Endodermal cell (in vitro differentiated cells): Measurements from ENCODE around the gene FMC1. TPM values are rescaled to one million over a fixed set of nuclear protein-coding genes. Genes with fewer than 3 reads are reported as not detected.
A peak's percentile ranks its signal among the peaks of the same experiment; 100 is the strongest.

Experiments used
- DNase-seq: peaks from one replicate; pipeline ENCODE4 v3.0.0-alpha.2; 2017
- H3K27ac ChIP-seq: 2 replicates; pipeline ENCODE4 v1.5.1; 2013; ENCODE audit warnings: mild to moderate bottlenecking, low read depth, low read length, moderate library complexity
- H3K27me3 ChIP-seq: 2 replicates; pipeline ENCODE4 v1.6.1; 2013; ENCODE audit warnings: mild to moderate bottlenecking, low read length, moderate library complexity; ENCODE audit not compliant: insufficient read depth, control insufficient read depth, poor library complexity, severe bottlenecking
- H3K36me3 ChIP-seq: 2 replicates; pipeline ENCODE4 v1.7.0; 2013; ENCODE audit warnings: mild to moderate bottlenecking, low read length, moderate library complexity; ENCODE audit not compliant: control insufficient read depth, insufficient read depth
- H3K4me1 ChIP-seq: one replicate; pipeline ENCODE4 v1.7.0; 2013; ENCODE audit warnings: low read length; ENCODE audit not compliant: control insufficient read depth, insufficient read depth
- H3K4me3 ChIP-seq: 2 replicates; pipeline ENCODE4 v1.5.1; 2013; ENCODE audit warnings: mild to moderate bottlenecking, low read length, moderate library complexity
- H3K9ac ChIP-seq: 2 replicates; pipeline ENCODE4 v1.6.1; 2013; ENCODE audit warnings: mild to moderate bottlenecking, low read length, moderate library complexity; ENCODE audit not compliant: poor library complexity, severe bottlenecking; ENCODE audit errors: extremely low read depth
- H3K9me3 ChIP-seq: 2 replicates; pipeline ENCODE4 v1.6.1; 2013; ENCODE audit warnings: mild to moderate bottlenecking, low read length, moderate library complexity; ENCODE audit not compliant: control insufficient read depth
- H3K27ac Mint-ChIP-seq: 2 replicates; pipeline ENCODE4 v1.8.0; 2020; ENCODE audit warnings: mixed read lengths
- H3K27me3 Mint-ChIP-seq: 2 replicates; pipeline ENCODE4 v1.8.0; 2021; ENCODE audit warnings: mild to moderate bottlenecking, mixed read lengths; ENCODE audit not compliant: insufficient read depth
- H3K36me3 Mint-ChIP-seq: 2 replicates; pipeline ENCODE4 v1.8.0; 2020; ENCODE audit warnings: low read depth, mixed read lengths
- H3K4me1 Mint-ChIP-seq: 2 replicates; pipeline ENCODE4 v1.8.0; 2020; ENCODE audit warnings: mixed read lengths
- H3K4me3 Mint-ChIP-seq: 2 replicates; pipeline ENCODE4 v1.8.0; 2020; ENCODE audit warnings: mild to moderate bottlenecking, moderate library complexity, mixed read lengths
- H3K9me3 Mint-ChIP-seq: 2 replicates; pipeline ENCODE4 v1.8.0; 2020; ENCODE audit warnings: mild to moderate bottlenecking, mixed read lengths
- WGBS, 2 experiments: methylation state at CpG; one replicate each; pipeline versions ENCODE4 v1.1.5 to v1.1.7; 2013; ENCODE audit warnings: missing lambda C conversion rate in 2 of 2, mixed read lengths in 1 of 2; ENCODE audit not compliant: insufficient coverage in 1 of 2, insufficient read length in 1 of 2; 5-methylcytosine and 5-hydroxymethylcytosine counted together
- long read RNA-seq, 4 experiments: library from polyadenylated mRNA in 2 of 4; library from RNA in 1 of 4; library from capped mRNA in 1 of 4; stranded (forward) in 3 of 4; unstranded in 1 of 4; transcript quantifications; one replicate each; pipeline ENCODE4 v2.0.0, GENCODE V29; 2020 to 2021; ENCODE audit warnings: inconsistent platforms in 1 of 4
- polyA plus RNA-seq, 2 experiments: library from polyadenylated mRNA; stranded (reverse); fragments of 50-300 nt; gene quantifications; one replicate each; pipeline ENCODE4 v1.2.3, GENCODE V29; 2013
- total RNA-seq, 2 donors: library from RNA; stranded (reverse); fragmentation: NEBNext Ultra II Directional in 1 of 2; extraction: Animal tissue kit (Norgen Biotek cat#: 25700) in 1 of 2; gene quantifications; 2 replicates in 1 of 2; 3 replicates in 1 of 2; pipeline ENCODE4 v1.2.1, GENCODE V29; 2021
- TF ChIP-seq, protein P1 (sequence below): fragments of 200-600 bp; sonication (generic); conservative IDR thresholded peaks from 2 replicates; pipeline ENCODE4 v1.5.0; 2021; ENCODE audit warnings: antibody characterized with exemption, mild to moderate bottlenecking

FMC1 gene
- total RNA-seq = 10 to 100 TPM; 10.8 to 17.1 TPM
- polyA plus RNA-seq (2013, experiment 1 of 2) = 40.8 TPM
- 40.9 TPM for polyA plus RNA-seq (2013, experiment 2 of 2)
- long read RNA-seq, experiment 1, transcript FMC1-201 (2 exons, 1,210 nt) = major isoform, 7 of 8 reads
- long read RNA-seq, experiment 1, partial matches to known transcripts = 1 of 8 reads
- long read RNA-seq, experiment 1, other reads (novel, unspliced or antisense) = 0 of 8 reads
- long read RNA-seq, experiment 2, transcript FMC1-201 (2 exons, 1,210 nt) = major isoform, 5 of 5 reads
- long read RNA-seq, experiment 2, partial matches to known transcripts = 0 of 5 reads
- long read RNA-seq, experiment 2, other reads (novel, unspliced or antisense) = 0 of 5 reads
- long read RNA-seq, experiment 3, transcript FMC1-201 (2 exons, 1,210 nt) = major isoform, 8 of 9 reads
- long read RNA-seq, experiment 3, partial matches to known transcripts = 0 of 9 reads
- long read RNA-seq, experiment 3, other reads (novel, unspliced or antisense) = 0 of 9 reads
- long read RNA-seq, experiment 4, partial matches to known transcripts = 0 of 1 reads
- long read RNA-seq, experiment 4, other reads (novel, unspliced or antisense) = 0 of 1 reads

GRCh38 chr7:139341058-139341775 lies at the start of gene FMC1:
FMC1 (plus strand) TSS chr7:139341337; CDS start chr7:139341385, 48 bp downstream.
- 0% methylated on average over 24 to 54 of the region's 54 CpGs for WGBS, 2 experiments
- TF ChIP-seq, protein P1, sequence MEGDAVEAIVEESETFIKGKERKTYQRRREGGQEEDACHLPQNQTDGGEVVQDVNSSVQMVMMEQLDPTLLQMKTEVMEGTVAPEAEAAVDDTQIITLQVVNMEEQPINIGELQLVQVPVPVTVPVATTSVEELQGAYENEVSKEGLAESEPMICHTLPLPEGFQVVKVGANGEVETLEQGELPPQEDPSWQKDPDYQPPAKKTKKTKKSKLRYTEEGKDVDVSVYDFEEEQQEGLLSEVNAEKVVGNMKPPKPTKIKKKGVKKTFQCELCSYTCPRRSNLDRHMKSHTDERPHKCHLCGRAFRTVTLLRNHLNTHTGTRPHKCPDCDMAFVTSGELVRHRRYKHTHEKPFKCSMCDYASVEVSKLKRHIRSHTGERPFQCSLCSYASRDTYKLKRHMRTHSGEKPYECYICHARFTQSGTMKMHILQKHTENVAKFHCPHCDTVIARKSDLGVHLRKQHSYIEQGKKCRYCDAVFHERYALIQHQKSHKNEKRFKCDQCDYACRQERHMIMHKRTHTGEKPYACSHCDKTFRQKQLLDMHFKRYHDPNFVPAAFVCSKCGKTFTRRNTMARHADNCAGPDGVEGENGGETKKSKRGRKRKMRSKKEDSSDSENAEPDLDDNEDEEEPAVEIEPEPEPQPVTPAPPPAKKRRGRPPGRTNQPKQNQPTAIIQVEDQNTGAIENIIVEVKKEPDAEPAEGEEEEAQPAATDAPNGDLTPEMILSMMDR = peak; percentile 55
- peaks cover 12% of the 10 kb centered on the region for H3K9me3 Mint-ChIP-seq
- Histone ChIP-seq H3K4me1 (no peaks in the 10 kb centered on the region), H3K9ac (peak within 1 kb of the TSS; percentile 100), H3K36me3 (peaks cover 10% of the 10 kb centered on the region), H3K27ac (peak within 1 kb of the TSS; percentile 100), H3K27me3 (no peaks in the 10 kb centered on the region), H3K4me3 (peak within 1 kb of the TSS; percentile 99), H3K9me3 (peaks cover 10% of the 10 kb centered on the region)
- H3K27me3 Mint-ChIP-seq = no peaks in the 10 kb centered on the region
- peaks cover 5% of the 10 kb centered on the region for H3K4me1 Mint-ChIP-seq
- peak; percentile 97 for DNase-seq
- H3K36me3 Mint-ChIP-seq = peaks cover 20% of the 10 kb centered on the region
- H3K4me3 Mint-ChIP-seq = peak within 1 kb of the TSS; percentile 97
- peak within 1 kb of the TSS; percentile 100 for H3K27ac Mint-ChIP-seq

- no peak overlapping the region for H3K27ac Mint-ChIP-seq
- no peak overlapping the region for H3K9ac ChIP-seq
- no peaks in the 10 kb centered on the region for H3K9me3 ChIP-seq
- WGBS, 2 experiments = 92 to 97% methylated on average over 6 to 7 of the region's 7 CpGs
- H3K36me3 Mint-ChIP-seq = peaks cover 31% of the 10 kb centered on the region
- H3K4me3 Mint-ChIP-seq = no peak overlapping the region
- H3K9me3 Mint-ChIP-seq = no peaks in the 10 kb centered on the region
- no peaks in the 10 kb centered on the region for H3K27me3 Mint-ChIP-seq
- peaks cover 6% of the 10 kb centered on the region for H3K4me1 ChIP-seq
- H3K4me1 Mint-ChIP-seq = peaks cover 14% of the 10 kb centered on the region
- H3K27ac ChIP-seq = no peak overlapping the region
- no peaks in the 10 kb centered on the region for H3K27me3 ChIP-seq
- TF ChIP-seq, protein P1 = no peak
- no peak for DNase-seq
- H3K4me3 ChIP-seq = no peak overlapping the region
- peaks cover 49% of the 10 kb centered on the region for H3K36me3 ChIP-seq
These were observed 48.3 kb upstream of the FMC1 start for GRCh38 chr7:139292821-139293220.

DNA sequence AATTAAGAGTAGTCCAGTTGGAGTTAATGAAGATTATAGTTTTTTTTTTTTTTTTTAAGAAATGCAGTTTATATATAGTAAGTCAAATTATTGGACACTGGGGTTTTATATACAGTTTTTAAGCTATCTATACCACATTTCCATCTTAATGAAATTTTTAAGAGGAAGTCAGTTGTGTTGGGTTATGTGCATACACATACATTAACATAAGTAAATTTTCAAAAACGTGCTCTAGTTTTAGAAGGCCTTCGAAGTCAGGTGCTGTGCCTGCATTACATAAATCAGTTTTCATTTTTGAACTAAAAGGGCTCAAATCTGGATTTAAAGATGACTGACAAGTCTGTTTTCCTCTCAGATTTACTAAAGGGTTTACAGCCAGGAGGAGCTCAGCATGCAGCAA lies 47.6 kb upstream of the FMC1 start:
- H3K9ac ChIP-seq = no peak overlapping the region
- 88% methylated on average over 2 of the region's 2 CpGs; no CpG with 5 or more reads in 1 of the 2 experiments for WGBS, 2 experiments
- H3K36me3 ChIP-seq = peaks cover 49% of the 10 kb centered on the region
- H3K27me3 ChIP-seq = no peaks in the 10 kb centered on the region
- TF ChIP-seq, protein P1 = no peak
- Mint-ChIP-seq H3K27me3 (no peaks in the 10 kb centered on the region), H3K27ac (no peak overlapping the region), H3K4me1 (peaks cover 15% of the 10 kb centered on the region), H3K9me3 (no peaks in the 10 kb centered on the region), H3K4me3 (no peak overlapping the region), H3K36me3 (peaks cover 27% of the 10 kb centered on the region)
- no peak overlapping the region for H3K4me3 ChIP-seq
- H3K4me1 ChIP-seq = peaks cover 6% of the 10 kb centered on the region
- H3K9me3 ChIP-seq = no peaks in the 10 kb centered on the region
- no peak overlapping the region for H3K27ac ChIP-seq
- DNase-seq = no peak
